Ammon's horn (tissue), 1 donor: ENCODE measurements around the gene ARMC2.
"Not testable (repeated sequence)": the region's sequence is repeated elsewhere in the genome, so short reads cannot be mapped to it uniquely, and the experiment has no call there.

Experiments
- DNase-seq: peaks from one replicate; pipeline ENCODE4 v3.0.0-alpha.2; 2016; ENCODE audit warnings: low spot score

The ARMC2 gene

DNA sequence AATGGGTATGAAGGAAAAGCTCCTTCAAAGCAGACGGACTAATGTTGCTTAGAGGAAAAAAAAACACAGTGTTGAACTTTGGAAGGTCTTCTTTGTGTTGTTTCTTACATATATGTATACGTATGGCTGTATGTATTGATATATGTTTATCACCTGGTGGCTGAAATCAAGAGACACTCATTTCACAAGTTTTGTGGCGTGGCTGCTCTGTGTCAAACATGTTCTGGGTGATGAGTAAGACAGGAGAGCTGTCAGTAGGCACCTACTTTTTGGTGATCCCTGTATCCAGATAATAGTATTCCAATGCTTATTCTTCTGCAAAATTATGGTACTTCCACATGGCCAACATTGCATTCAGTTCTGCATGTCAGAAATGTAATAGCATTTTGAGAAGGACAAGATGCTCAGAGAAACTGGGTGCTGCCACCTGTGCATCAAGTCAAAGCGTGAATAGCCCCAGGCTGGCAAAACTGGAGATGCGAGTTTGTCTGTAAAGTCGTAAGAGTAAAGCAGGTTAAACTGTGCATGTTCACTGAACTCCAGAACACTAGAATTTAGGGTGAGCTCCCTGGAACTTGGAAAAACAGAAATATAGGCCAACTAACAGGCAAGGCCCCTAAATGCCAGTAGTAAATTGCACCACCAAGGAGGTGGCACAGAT lies 67.9 kb downstream of the ARMC2 start:
- no peak for DNase-seq

DNA sequence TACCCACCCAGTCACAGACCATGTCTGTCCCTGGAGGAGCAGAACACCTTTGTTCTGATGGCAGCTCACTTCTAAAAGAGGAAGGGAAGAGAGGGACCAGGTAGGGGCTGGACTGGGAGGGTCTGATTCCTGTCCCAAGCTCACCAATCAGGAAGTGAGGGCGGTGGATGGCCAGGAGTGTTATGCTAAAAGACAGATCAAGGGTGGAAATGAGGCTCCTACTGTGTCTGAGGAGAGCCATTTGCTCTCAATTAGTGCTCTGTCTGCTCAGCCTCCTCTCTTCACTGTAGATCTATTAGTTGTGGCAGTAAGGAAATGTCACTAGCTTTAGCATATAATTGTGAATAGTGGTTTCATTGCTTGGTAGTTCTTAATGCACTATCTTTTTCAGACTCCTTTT lies 72.5 kb downstream of the ARMC2 start:
- DNase-seq: no peak

DNA sequence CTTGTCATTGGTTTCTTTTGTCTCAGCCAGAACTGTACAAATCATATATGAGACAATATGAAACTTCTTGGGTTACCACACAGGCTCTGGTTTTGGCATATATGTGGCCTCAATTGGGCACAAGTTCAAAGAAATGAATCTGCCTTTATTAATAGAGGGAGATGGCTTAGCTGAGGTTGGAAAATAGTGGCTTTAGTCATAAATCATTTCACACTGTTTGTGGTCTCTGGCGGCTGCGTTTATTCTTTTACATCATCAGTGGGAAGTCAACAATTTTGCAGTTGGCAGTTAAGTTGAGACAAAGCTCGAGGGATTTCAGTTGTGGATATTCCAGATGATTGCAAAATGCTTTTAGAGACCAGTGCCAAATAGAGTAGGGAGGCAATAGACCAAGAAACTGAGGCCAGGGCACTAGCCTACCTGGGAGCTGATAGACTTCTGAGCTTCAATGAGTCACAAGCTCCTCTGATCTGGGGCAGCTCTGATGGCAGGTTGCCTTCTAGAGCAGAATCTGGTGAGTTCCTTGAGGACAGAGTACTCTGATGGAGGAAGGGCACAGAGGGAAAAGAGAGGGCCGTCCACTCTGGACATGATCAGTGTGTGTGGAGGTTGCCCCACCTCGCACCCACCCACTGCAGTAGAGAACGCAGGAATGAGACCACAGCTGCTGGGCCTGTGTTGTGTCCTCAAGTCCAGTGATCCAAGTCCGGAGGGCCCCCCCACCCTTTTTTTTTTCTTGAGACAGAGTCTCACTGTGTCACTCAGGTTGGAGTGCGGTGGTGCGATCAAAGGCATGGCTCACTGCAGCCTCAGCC lies 73.5 kb downstream of the ARMC2 start:
- DNase-seq: no peak

DNA sequence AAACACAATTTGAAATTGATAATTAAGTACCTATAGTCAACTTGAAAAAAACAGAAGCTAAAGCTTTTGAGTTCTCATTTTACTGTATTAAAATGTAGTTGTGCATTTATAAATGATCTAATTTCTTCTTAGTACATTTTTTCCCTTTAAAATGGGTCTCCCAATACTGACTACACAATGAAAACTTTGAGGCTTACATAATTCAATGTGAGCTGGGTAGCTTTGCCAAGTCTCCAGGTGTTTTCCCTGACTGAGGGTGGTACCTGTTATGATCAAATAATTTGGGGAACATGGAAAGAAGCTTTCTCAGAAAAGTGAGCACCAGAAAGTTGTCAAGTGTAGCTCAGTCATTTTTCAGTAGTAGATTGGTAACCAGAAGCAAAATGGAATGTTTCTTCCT lies 74.3 kb downstream of the ARMC2 start:
- no peak for DNase-seq

DNA sequence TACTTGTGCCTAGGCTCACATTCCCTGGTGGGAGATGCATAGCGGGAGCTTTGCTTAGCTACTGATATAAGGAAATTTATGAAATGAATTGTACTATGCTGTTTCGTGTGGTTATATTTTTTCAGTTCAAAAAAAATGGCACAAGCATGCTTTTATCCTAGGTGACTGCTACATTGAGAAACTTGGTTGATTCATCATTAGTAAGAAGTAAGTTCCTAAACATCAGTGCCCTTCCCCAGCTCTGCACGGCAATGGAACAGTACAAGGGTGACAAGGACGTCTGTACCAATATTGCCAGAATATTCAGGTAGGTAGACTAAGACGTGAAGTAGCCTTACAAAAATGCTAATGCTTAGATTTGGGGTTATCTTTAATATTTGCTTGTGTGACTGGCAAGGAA lies 79.7 kb downstream of the ARMC2 start:
- DNase-seq: no peak

DNA sequence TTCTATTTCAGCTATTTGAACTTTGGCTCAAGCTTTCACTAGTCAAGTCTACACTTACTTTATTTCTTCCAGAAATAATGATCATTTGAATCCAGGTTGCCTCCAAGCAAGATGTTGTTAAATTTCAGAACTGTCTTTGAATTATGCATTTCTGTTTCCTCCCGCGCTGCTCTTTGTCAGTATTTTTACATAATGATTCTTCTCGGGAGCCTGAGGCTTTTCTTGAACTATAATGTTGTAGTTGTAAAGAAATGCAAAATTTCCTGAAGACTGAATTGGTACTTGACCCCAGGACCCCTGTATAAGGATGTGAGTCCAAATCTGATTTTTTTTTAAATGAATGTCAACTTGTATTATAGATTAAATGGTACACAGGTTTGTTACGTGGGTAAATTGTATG lies 80.4 kb downstream of the ARMC2 start:
- no peak for DNase-seq

DNA sequence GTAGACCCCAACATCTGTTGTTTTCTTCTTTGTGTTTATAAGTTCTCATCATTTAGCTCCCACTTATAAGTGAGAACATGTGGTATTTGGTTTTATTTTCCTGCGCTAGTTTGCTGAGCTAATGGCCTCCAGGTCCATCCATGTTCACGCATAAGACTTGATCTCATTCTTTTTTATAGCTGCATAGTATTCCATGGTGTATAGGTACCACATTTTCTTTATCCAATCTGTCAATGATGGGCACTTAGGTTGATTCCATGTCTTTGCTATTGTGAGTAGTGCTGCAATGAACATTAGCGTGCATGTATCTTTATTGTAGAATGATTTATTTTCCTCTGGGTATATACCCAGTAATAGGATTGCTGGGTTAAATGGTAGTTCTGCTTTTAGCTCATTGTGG lies 82.9 kb downstream of the ARMC2 start:
- DNase-seq: not testable (repeated sequence)

DNA sequence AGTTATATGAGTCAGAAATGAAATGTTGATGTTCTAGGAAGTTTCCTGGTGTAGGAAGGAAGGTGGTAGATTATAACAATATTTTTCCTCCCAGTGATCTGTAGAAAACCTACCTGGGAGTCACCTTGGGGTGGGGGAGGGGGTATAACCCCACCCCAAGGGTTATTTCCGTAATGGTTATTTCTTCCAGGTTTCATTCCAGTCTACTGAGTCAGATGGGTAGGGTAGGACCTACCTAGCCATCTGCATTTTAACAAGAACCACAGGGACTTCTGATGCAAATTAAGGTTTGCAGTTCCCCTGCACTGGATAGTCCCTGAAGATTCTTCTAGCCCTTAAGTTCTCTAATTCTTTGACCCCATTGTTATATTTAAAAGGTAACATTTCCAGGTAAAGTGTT lies 88.9 kb downstream of the ARMC2 start:
- no peak for DNase-seq

DNA sequence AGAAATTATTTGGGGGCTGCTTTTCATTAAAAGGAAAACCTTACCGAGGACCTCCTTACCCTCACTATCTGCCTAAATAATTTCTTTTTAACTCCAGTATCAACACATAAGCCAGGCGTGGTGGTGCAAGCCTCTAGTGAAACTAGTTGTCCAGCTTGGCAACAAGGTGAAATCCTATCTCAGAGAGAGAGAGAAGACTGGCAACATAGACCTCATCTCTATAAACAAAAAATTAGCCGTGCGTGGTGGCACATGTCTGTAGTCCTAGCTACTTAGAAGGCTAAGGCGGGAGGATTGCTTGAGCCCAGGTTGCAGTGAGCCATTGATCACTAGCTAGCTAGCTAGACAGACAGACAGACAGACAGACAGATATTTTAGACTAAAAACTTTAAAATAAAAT lies 92.5 kb downstream of the ARMC2 start:
- DNase-seq: no peak

DNA sequence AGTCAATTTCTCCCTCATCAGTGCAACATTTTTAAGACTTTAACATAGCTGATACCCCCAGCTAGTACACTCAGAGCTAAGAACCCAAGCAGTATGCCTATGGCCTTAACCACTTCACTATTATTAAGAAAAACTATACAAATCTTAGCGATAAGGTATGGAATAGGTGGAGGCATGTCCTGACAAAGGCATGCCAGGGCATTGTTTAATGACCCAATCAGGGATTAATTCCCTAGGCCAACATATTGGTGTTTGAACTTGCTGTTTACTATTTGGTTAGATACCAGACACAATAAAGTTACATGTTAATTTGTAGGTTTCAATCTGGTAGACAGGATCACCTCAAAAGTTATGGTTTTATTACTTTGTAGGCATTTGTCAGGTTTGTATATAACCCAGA lies 93.1 kb downstream of the ARMC2 start:
- no peak for DNase-seq

DNA sequence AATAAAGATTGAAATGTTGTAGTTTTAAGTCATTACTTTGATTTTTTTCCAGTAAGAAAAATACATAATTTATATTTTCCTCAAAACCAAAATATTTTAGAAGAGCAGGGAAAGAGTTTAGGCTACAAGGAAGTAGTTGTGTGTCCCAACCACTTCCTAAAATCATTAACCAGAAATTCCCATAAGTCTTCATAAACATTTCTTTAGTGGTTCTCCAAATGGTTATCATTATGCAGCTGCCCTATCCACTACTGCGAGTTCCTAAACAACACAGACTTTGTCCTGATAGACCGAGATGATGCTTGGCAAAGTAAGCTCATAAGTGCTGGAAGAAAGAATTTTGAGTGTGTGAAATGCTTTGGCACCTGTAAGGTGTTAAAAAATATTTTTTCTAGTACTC lies 93.6 kb downstream of the ARMC2 start:
- no peak for DNase-seq

DNA sequence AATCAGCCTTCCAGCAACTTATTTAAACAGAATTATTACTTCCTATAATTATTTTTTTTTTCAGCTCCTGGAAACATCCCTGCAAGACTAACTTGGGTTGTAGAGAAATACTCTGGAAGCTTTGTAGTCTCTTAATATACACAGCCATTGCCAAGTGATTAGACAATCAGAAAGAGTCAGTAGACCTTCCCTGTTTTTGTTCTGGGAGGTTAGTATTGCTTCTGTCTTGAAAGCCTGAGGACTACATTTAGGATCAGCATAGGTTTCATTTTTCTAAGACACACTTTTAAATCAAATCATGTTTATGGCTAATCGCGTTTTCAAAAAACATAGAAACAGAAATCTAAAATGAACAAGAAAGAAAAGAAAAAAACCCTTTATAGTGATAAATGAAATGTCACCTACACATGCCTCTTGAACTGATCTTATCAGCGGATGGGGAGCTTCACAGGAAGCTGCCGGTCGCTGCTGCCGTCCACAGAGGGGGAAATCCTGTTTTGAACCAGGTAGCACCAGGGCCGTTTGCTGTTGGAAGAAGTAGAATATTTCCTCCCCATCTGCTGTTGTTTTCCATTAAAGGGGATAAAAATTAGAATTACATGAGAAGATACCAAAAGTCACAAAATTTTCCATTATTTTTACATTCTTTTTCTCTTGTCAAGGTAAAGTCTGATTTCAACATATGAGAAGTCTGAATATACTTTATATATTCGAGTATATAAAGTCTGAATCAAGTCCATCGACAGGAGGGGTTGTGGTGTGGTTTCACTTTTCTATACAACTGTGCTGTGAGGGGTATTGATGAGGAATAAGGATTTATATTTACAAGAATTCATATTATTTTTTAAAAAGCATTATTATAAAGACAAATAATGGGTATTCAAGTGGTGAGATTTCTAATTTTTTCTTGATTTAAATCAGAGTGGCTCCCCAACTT lies 94.6 kb downstream of the ARMC2 start:
- DNase-seq: no peak

DNA sequence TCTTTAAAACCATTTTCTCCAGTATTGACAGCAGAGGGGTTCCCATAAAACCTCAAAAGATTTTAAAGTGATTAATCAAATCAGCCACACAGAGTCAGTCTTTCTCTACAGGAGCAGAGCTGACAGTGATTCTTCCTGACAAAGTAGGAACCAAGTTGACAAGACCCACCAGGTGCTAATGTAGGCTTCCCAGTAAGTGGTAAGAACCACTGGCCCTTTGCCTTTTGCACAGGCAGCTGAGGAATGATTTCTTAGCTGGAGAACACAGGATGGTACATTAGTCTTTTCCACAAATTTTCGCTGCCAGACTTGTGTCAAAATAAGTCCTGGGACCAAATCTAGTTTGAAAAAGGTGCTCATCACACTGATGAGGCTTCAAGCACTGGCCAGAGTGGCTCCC lies 95.8 kb downstream of the ARMC2 start:
- no peak for DNase-seq

DNA sequence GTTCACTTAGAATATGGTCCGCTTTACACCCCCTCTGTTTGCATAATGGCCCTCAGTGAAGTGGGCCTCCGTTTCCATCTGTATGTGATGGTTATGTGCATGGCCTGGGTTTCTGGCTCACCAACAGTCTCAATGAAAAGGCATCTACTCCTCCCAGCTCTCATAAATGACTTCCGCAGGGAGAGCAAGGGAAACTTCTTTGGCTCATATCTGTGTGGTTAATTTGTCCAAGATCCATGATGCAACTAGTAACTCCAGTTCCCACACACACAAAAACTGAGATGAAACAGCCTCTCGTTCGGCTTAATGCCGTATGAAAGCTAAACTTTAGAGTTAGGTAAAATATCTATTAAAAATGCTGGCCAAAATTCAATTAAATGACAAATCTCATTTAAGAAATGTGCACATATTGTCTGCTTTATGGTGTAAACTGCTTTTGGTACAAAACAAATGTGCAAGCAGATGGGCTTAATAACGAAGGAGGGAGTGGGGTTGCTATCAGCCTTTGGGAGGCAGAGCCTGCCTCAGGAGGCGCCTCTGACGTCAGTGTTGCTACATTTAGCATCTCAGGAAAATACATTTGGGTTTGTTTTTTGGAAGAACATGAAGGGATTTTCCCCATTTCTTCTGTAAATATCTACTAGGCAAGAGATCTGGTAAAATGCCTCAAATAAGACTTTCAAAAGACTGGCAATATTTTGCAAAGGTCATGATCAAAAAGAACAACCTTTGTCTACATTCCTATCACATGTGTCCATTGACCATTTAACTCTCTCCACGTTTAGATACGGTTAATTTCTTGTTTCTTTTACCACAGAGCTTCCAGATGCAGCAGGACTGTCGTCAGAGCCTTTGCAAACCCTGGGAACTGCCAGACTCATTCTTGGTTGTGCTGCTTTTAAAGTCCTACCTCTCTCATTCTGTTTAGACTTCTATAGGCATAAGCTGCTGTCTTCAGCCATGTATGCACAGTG lies 96.8 kb downstream of the ARMC2 start:
- DNase-seq: peak; percentile 72

DNA sequence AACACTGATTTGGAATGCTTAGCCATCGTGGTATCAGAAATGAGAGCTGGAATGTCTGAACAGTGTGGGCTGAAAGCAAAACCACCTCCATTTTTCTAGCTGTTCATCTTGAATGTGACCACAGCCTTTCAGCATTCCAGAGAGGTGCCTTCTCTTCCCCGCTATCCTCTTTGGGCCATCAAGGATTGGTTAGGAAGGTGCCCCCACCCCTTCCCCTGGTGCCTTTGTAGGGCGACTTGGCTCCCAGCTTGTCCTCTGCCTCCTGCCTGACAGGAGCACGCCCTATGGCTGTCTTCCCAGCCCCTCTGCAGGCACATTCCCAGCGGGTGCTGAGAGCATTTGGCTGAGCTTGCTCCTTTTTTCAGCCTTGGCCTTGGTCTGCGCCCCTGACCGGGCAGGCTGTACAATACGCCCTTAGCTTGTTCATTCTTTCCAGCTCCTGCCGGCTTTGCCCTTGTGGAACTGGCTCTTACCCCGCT lies 97.5 kb downstream of the ARMC2 start:
- DNase-seq: peak; percentile 87

DNA sequence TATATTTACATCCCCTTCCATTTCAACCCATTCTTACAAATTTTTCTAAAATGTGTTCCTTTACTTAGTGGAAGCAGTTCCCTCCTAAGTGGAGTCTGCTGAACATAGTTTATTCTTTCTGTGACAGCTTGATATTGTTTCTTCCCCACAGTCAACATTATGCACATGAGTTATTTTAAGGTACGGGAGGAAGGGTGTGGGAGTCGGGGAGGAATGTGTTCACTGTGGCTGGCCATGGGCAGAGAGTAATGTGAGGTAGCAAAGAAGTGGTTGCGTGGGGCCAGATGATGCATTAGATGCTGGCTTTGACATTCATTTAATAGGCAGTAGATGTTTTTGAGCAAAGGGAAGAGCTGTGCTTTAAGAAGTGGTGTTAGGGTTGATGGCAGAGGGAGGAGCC lies 98.5 kb downstream of the ARMC2 start:
- no peak for DNase-seq

DNA sequence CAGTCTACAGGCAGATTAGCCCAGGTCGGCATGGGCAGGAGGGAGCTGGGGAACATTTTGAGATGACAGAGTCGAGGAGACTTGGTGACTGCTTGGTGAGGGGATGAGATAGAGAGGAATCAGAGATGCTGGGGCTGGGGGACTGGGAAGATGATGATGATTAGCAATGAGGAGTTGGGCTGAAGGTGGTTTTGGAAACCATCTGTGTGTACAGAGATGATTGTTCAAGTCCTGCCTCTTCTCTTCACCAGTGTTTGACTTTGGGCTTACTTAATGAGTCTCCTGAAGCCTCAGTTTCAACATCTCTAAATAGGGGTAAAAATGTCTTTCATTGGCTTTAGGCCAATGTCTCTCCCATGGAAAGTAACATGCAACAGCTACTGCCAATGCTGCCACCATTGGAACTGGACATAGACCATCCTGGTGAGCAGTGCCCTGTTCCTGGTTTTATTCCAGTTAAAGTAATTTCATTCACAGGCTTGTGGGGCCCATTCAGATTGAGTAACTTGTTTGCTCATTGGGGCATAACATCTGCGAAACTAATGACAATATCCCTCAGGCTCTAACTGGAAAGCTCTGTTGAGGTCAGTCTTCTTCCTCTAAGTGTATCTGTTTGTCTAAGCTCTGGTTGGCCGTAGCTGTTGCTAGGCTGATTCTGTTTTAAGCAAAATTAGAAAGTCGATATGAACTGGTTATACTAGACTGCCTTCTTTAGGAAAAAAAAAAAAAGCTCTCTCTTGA lies 99.1 kb downstream of the ARMC2 start:
- DNase-seq: no peak

DNA sequence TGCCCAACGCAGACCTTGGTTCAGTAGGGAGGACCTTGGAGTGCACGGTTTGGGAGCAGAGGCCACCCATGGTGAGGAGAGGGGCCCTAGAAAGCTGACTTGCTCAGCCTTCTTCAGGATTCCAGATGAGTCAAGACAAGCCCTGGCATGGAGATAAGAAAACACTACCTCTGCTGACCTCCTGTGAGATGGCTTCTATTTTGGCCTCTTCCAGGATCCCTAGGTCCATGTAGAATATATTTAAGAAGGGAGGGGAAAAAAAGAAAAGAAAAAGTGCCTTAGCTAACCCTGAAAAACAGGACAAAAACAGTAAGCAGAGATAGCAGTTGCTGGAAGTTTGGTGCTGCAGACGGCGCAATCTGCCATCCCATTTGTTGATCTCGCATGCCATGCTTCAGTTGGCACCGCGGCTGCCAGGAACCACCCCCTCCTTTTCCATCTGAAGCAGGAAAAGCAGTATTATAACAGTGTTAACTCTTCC lies 100.0 kb downstream of the ARMC2 start:
- peak; percentile 80 for DNase-seq

DNA sequence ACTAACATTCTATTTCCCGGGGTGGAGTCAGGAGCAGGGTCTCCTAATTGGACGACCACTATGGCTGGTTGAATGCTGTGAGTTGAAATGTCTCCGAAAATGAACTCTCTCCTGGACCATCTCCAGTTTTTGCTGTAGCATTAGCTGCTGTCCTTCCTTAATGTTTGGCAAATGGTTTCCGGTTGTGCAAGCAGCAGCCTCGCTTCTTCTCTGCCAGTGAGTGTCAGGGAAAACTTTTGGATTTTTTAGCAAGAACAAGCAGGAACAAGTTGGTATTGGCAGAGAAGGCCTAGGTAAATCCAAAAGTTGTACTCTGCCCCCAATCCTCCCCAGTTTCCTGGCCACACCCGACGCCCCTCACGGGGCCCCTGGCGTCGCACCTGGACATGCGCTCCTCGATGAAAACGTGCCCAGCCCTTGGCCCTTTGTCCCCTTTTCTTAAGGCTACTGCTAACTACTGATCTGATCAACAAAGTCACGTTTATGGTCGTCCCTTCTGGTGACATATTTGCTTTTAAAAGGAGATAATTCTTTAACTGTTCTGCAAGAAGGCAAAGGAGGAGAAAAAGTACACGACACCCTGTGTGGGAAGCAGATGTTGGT lies 103.2 kb downstream of the ARMC2 start:
- DNase-seq: no peak
